AG10803 (cell line): Measurements from ENCODE around the gene PAOX.

ENCODE experiments used
- DNase-seq: peaks from one replicate; pipeline ENCODE4 v3.0.0; 2010; ENCODE audit warnings: low read depth
- H3K4me3 ChIP-seq: 2 replicates; pipeline ENCODE4 v1.5.1; 2011; ENCODE audit warnings: mild to moderate bottlenecking, low read length, control low read depth
- TF ChIP-seq, protein P1 (sequence below): conservative IDR thresholded peaks from 2 replicates; pipeline ENCODE4 v1.5.1; 2011; ENCODE audit warnings: mild to moderate bottlenecking, low read length, control low read depth, inconsistent platforms

Gene PAOX

DNA sequence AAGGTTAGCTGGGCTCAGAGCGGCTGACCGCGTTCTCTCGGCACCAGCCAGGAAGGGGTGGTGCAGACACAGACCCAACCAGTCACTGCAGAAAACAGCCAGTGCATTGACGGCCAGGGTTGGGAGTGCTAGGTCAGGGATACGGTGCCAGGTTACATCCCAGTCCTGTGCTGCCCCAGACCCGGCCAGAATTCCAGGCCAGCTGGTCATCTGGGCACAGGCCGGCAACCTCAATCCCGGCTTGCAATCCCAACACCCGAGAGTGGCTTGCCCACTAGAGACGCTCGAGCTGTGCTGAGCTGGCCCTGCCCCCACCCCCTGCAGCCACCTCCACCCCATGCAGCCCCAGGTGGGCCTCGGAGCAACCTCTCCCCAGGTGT is 28.1 kb upstream of the PAOX start:
- TF ChIP-seq, protein P1, sequence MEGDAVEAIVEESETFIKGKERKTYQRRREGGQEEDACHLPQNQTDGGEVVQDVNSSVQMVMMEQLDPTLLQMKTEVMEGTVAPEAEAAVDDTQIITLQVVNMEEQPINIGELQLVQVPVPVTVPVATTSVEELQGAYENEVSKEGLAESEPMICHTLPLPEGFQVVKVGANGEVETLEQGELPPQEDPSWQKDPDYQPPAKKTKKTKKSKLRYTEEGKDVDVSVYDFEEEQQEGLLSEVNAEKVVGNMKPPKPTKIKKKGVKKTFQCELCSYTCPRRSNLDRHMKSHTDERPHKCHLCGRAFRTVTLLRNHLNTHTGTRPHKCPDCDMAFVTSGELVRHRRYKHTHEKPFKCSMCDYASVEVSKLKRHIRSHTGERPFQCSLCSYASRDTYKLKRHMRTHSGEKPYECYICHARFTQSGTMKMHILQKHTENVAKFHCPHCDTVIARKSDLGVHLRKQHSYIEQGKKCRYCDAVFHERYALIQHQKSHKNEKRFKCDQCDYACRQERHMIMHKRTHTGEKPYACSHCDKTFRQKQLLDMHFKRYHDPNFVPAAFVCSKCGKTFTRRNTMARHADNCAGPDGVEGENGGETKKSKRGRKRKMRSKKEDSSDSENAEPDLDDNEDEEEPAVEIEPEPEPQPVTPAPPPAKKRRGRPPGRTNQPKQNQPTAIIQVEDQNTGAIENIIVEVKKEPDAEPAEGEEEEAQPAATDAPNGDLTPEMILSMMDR: no peak
- no peak for DNase-seq
- no peak overlapping the region for H3K4me3 ChIP-seq

DNA sequence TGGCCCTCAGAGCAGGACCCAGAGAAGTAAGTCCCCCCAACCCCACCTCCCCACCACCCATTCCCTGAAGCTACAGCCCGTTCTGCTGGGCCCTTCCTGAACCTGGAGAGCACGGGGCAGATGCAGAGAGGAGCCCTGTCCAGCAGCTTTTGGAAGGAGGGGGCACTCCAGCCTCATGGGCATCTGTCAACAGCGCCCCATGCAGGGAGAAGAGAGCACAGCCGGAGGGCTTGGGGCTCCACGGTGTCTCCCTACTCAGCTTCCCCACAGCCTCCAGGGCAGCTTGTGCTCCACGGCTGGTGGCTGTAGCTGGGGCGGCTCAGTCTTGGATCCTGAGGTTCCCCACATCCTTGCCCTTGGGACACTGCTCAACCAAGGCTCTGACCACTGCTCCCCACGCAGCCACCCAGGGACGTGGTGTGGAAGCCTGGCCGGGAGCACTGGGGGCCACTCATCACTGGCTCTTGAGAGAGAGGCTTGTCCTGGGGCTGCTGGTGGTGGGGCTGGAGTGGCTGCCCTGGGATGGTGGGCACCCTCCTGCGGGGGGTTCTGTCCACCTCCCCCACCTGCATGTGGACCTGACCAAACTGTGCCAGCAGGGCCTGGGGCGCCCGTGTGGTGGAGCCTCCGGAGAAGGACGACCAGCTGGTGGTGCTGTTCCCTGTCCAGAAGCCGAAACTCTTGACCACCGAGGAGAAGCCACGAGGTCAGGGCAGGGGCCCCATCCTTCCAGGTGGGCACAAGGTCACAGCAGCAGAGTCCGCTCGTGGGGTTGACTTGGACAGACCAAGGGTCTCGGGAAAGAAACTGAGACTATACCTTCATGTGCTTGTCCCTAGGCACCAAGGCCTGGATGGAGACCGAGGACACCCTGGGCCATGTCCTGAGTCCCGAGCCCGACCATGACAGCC is 27.4 kb upstream of the PAOX start:
- TF ChIP-seq, protein P1: no peak

DNA sequence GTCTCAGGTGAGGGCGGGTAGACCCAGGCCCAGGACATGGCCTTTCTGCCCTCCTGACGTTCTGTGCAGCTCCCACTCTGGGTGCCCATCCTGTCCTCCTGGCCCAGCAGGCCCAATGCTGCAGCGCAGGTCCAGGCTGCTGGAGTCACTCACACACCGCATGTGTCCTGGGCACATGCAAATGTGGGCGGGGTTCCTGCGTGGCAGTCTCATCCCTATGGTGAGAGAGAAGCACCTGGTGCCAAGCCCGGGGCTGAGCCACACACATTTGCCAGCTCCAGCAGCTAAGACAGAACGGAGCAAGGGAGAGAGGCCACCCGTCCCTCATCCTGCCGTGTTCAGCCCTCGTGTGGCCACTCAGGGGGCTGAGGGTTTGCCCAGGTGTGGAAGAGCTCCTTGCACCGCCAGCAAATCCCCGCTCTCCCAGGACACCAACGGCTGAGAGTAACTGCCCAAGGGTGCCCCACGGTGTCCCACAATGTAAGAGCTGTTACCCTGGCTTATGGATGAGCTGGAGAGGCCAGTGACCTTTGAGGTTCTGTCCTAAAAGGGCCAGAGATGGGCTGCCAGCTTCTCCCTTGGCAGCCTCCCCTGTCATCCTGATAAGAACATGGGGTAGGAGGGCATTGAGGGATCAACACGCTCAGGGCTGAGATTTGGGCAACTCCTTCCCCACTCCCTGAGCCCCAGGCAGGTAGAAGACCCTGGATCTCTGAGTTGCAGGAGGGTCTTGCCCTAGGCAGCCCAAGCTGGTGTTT is 25.7 kb upstream of the PAOX start:
- TF ChIP-seq, protein P1: no peak
- no peak for DNase-seq

More for the DNA sequence above, 27.4 kb upstream of the PAOX start:
- DNase-seq: no peak
- no peak overlapping the region for H3K4me3 ChIP-seq

DNA sequence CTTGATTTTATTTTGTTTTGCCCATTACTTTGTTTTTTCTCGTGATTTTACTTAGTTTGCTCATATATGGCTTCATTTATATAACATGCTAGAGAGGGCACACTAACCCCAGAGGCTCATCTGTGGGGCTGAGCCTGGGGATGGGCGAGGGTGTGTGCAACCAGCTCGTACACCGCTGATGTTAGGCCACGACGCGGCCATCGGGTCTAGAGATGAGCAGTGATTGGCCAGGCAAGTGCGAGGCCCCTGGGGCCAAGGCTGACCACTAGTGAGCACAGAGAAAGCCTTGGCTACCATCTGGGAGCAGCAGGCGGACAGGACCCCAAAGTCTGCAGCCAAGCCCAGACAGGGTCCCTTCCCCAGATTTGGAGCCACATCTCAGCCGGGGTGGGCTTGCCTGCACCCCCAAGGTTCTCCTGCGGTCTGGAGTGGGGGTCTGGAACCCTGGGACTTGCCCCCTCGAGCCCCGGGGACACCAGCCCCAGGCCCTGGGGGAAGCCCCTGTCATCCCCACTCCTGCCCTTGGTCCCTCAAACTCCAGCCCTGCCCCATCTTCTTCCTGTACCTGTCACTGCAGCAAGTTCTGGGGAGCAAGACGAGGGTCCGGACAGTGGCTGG is 25.0 kb upstream of the PAOX start:
- H3K4me3 ChIP-seq: no peak overlapping the region
- DNase-seq: no peak
- TF ChIP-seq, protein P1: no peak

More for the DNA sequence above, 25.7 kb upstream of the PAOX start:
- no peak overlapping the region for H3K4me3 ChIP-seq

DNA sequence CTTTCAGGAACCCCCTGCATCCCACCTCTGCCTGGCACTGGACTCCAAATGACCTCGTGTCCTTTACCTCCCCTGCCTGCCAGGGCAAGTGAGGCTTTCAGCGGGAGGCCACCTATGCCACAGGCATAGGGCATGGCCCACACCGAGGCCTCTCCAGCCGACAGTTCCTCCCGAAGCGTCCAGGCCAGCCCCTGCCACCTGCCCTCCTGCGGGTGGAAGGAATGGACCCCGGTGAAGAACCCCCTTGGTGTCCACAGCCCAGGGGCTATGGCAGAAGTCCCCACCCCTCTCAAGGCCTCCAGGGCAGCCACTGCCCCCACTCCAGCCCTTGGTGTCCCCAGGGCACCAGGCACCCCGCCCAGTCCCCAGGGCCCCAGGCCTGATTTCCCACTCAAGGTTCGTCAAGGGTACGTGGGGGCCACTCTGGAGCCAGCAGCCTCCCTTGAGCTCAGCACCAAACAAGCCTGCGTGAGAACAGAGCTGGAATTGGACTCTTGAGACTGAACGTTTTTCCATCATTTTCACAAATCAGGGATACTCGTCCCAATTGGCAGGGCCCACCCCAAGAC is 24.3 kb upstream of the PAOX start:
- H3K4me3 ChIP-seq: no peak overlapping the region
- DNase-seq: no peak
- TF ChIP-seq, protein P1: no peak

DNA sequence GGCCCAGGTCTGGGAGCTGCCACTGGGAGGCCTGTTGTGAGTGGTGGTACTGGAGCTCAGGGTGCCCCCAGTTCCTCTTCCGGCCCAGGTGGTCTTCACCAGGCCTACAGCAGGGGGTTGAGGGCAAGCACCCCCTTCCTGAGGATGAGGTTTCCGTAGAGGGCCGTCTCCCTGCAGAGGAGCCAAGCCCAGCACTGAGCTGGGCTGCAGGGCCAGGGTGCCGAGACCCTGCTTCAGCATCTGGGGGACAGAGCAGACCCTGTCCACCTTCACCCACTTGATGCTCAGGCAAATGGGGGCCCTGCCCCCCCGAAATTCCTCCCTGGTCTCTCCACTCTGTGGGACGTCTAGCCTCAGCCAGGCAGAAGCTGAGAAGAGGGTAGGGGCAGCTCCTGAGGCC is 23.8 kb upstream of the PAOX start:
- no peak overlapping the region for H3K4me3 ChIP-seq
- TF ChIP-seq, protein P1: no peak
- DNase-seq: no peak
